Brain microvascular endothelial cell (primary cell): ENCODE results near the gene POU2F1.
"Not testable (repeated sequence)": the region's sequence is repeated elsewhere in the genome, so short reads cannot be mapped to it uniquely, and the experiment has no call there.

Source experiments
- DNase-seq: peaks from one replicate; pipeline ENCODE4 v3.0.0-alpha.2; 2020
- H3K27ac ChIP-seq: fragments of 250-450 bp; sonication (Bioruptor Pico); 2 replicates; pipeline ENCODE4 v1.5.1; 2020; ENCODE audit warnings: mild to moderate bottlenecking, moderate library complexity
- H3K27me3 ChIP-seq: fragments of 250-450 bp; sonication (Bioruptor Pico); replicated peaks from 2 replicates; pipeline ENCODE4 v1.5.1; 2020; ENCODE audit warnings: mild to moderate bottlenecking
- H3K36me3 ChIP-seq: fragments of 250-450 bp; sonication (Bioruptor Pico); replicated peaks from 2 replicates; pipeline ENCODE4 v1.5.1; 2020; ENCODE audit warnings: mild to moderate bottlenecking
- H3K4me3 ChIP-seq: 2 replicates; pipeline ENCODE4 v1.5.1; 2011; ENCODE audit warnings: low read depth, mild to moderate bottlenecking, control low read depth, low read length, moderate library complexity
- CTCF ChIP-seq: IDR thresholded peaks from 2 replicates; pipeline ENCODE4 v1.5.1; 2011; ENCODE audit warnings: low read depth, mild to moderate bottlenecking, moderate library complexity, low read length, control low read depth, inconsistent platforms; ENCODE audit errors: missing control alignments
- in situ Hi-C: cut with HindIII; loops from 2 replicates; pipeline ENCODE4 v1.10.0; 2017; ENCODE audit warnings: low sequenced_read_pairs, low pct_ligation_motif_present

Gene POU2F1

GRCh38 chr1:167221738-167222610, 1.3 kb downstream of the POU2F1 start:
- in situ Hi-C loops = no loop called here
- Histone ChIP-seq H3K36me3 (no peaks in the 10 kb centered on the region), H3K4me3 (peak overlapping the region; percentile 72), H3K27me3 (no peaks in the 10 kb centered on the region), H3K27ac (peak overlapping the region; percentile 46)
- TF ChIP-seq CTCF = no peak
- DNase-seq = peak; percentile 69

GRCh38 chr1:167223144-167224103, 2.7 kb downstream of the POU2F1 start:
- Histone ChIP-seq H3K27me3 (no peaks in the 10 kb centered on the region), H3K27ac (no peak overlapping the region), H3K36me3 (no peaks in the 10 kb centered on the region), H3K4me3 (no peak overlapping the region)
- TF ChIP-seq CTCF = no peak
- no peak for DNase-seq
- in situ Hi-C loops = no loop called here

- in situ Hi-C loops, H3K4me3 ChIP-seq, H3K36me3 ChIP-seq, H3K27me3 ChIP-seq, H3K27ac ChIP-seq, DNase-seq: not testable (repeated sequence)
These were observed 4.1 kb downstream of the POU2F1 start for GRCh38 chr1:167224734-167225235.

GRCh38 chr1:167225920-167226319, 5.2 kb downstream of the POU2F1 start:
- no peak overlapping the region for H3K27ac ChIP-seq
- H3K27me3 ChIP-seq = no peaks in the 10 kb centered on the region
- no peak overlapping the region for H3K4me3 ChIP-seq
- in situ Hi-C loops = no loop called here
- no peak for DNase-seq
- TF ChIP-seq CTCF = no peak
- H3K36me3 ChIP-seq = no peaks in the 10 kb centered on the region

GRCh38 chr1:167227934-167228378, 7.3 kb downstream of the POU2F1 start:
- Histone ChIP-seq H3K36me3 (no peaks in the 10 kb centered on the region), H3K4me3 (no peak overlapping the region), H3K27ac (no peak overlapping the region), H3K27me3 (no peaks in the 10 kb centered on the region)
- in situ Hi-C loops = no loop called here
- no peak for TF ChIP-seq CTCF
- no peak for DNase-seq
